K562 (cell line): Measurements from ENCODE around the gene ITGB6.

ENCODE experiments used
- ARID2 ChIP-seq: fragments of 450-650 bp; IDR thresholded peaks from 2 replicates; pipeline ENCODE4 v1.6.1; 2017; ENCODE audit warnings: antibody characterized with exemption, mild to moderate bottlenecking
- CTCF ChIP-seq, 3 experiments: IDR thresholded peaks in 2 of 3; conservative IDR thresholded peaks in 1 of 3; 2 replicates each; pipeline ENCODE4 v1.5.1; 2011 to 2012; ENCODE audit warnings: low read length in 3 of 3, mild to moderate bottlenecking in 3 of 3, control low read depth in 2 of 3, improper control_type of control experiment in 1 of 3, inconsistent platforms in 1 of 3, low read depth in 1 of 3, mixed read lengths in 1 of 3, moderate library complexity in 1 of 3; ENCODE audit not compliant: insufficient read depth in 2 of 3
- EP300 ChIP-seq: IDR thresholded peaks from 2 replicates; pipeline ENCODE4 v1.6.1; 2012; ENCODE audit warnings: low read length, improper control_type of control experiment
- EZH2 ChIP-seq: IDR thresholded peaks from 2 replicates; pipeline ENCODE4 v1.6.1; 2012; ENCODE audit warnings: low read depth, mild to moderate bottlenecking, inconsistent platforms, low read length, borderline replicate concordance
- FOXP4 ChIP-seq: sonication (generic); formaldehyde crosslinking; IDR thresholded peaks from 2 replicates; pipeline ENCODE4 v1.8.0; 2022; ENCODE audit warnings: mild to moderate bottlenecking, missing genetic modification reagents, borderline replicate concordance
- HMG20B ChIP-seq: fragments of 250-450 bp; sonication (Bioruptor Pico); IDR thresholded peaks from 2 replicates; pipeline ENCODE4 v1.5.0; 2021; ENCODE audit warnings: mild to moderate bottlenecking
- MAX ChIP-seq: sonication (generic); formaldehyde crosslinking; IDR thresholded peaks from 2 replicates; pipeline ENCODE4 v1.9.0; 2022; ENCODE audit warnings: mild to moderate bottlenecking, missing genetic modification reagents
- NKRF ChIP-seq: fragments of 450-650 bp; IDR thresholded peaks from 2 replicates; pipeline ENCODE4 v1.6.1; 2016; ENCODE audit warnings: borderline replicate concordance
- NR3C1 ChIP-seq: sonication (generic); formaldehyde crosslinking; IDR thresholded peaks from 2 replicates; pipeline ENCODE4 v1.8.1; 2022; ENCODE audit warnings: missing genetic modification reagents
- POLR2A ChIP-seq: fragments of 450-650 bp; conservative IDR thresholded peaks from 2 replicates; pipeline ENCODE4 v1.6.1; 2016
- ZC3H8 ChIP-seq: fragments of 450-650 bp; IDR thresholded peaks from 2 replicates; pipeline ENCODE4 v1.6.1; 2017
- ZNF274 ChIP-seq: IDR thresholded peaks from 2 replicates; pipeline ENCODE4 v1.6.1; 2011; ENCODE audit warnings: low read depth, mild to moderate bottlenecking, low read length, moderate library complexity, borderline replicate concordance

GRCh38 chr2:160061533-160061932, 138.5 kb downstream of the ITGB6 start:
- TF ChIP-seq POLR2A (no peak), EP300 (no peak), CTCF (IDR thresholded peaks at IDR 0.05 in 2 of 3, conservative IDR thresholded peaks at IDR 0.05 in 1 of 3; ENCODE audit: insufficient read depth in 2 of 3, low read depth in 1 of 3, low read length in 3 of 3) (no peak), NKRF (no peak), FOXP4 (CRISPR knock-in tag) (no peak), MAX (CRISPR knock-in tag) (no peak), HMG20B (CRISPR knock-in tag) (no peak), ZC3H8 (no peak), ARID2 (no peak), ZNF274 (no peak), NR3C1 (CRISPR knock-in tag) (no peak), EZH2 (no peak)
